Measurements from ENCODE around the gene DHRSX.

The DHRSX gene

DNA sequence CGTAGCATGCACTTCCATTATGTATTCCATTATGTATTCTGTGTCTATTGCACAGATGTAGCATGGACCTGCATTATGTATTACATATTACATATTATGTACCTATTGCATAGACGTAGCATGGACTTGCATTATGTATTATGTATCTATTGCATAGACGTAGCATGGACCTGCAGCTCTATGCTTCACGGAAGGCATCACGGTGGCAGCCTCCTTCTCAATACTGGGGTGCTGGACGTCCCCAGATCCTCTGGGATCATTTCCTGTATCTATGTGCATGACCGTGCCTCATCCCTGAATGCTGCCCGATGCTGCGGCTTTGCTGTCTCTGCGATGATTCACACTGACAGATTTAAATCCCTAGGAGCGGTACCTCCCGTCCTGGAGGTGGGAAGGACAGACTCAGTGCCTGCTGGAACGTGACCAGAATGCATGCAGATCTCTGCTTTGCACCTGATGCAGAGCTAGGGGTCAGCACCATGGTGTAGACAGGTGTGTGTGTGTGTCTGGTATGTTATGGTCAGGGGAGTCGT lies 317.5 kb downstream of the DHRSX start:
- TF ChIP-seq, protein P1, sequence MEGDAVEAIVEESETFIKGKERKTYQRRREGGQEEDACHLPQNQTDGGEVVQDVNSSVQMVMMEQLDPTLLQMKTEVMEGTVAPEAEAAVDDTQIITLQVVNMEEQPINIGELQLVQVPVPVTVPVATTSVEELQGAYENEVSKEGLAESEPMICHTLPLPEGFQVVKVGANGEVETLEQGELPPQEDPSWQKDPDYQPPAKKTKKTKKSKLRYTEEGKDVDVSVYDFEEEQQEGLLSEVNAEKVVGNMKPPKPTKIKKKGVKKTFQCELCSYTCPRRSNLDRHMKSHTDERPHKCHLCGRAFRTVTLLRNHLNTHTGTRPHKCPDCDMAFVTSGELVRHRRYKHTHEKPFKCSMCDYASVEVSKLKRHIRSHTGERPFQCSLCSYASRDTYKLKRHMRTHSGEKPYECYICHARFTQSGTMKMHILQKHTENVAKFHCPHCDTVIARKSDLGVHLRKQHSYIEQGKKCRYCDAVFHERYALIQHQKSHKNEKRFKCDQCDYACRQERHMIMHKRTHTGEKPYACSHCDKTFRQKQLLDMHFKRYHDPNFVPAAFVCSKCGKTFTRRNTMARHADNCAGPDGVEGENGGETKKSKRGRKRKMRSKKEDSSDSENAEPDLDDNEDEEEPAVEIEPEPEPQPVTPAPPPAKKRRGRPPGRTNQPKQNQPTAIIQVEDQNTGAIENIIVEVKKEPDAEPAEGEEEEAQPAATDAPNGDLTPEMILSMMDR (conservative IDR thresholded peaks at IDR 0.05; ENCODE audit: low read depth, low read length), result no peak
- H3K4me3 ChIP-seq (ENCODE audit: low read depth, low read length), result no peak overlapping the region
- DNase-seq (ENCODE audit: low read depth), result no peak

DNA sequence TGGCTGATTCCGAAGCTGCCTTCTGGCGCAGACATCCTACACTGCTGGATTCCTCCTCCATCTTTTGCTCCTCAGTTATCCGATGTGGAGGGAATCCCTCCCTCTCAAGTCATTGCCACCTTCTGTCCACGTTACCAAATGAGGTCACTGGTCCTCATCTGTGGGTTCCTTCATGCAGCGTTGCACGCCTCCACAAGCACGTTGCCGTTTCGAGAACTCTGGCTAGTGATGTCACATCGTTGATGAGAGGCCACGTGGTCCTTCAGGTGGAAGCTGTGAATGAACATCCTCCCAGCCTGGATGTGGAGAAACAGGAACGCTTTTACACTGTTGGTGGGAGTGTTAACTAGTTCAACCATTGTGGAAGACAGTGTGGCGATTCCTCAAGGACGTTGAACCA lies 323.2 kb downstream of the DHRSX start:
- TF ChIP-seq, protein P1 (conservative IDR thresholded peaks at IDR 0.05; ENCODE audit: low read depth, low read length), result no peak
- DNase-seq (ENCODE audit: low read depth), result no peak
- no peak overlapping the region for H3K4me3 ChIP-seq (ENCODE audit: low read depth, low read length)

GRCh38 chrX:2176733-2177132 lies 324.0 kb downstream of the DHRSX start:
- TF ChIP-seq, protein P1 (conservative IDR thresholded peaks at IDR 0.05; ENCODE audit: low read depth, low read length), result no peak
- no peak for DNase-seq (ENCODE audit: low read depth)
- no peak overlapping the region for H3K4me3 ChIP-seq (ENCODE audit: low read depth, low read length)

GRCh38 chrX:2176274-2176673 lies 324.5 kb downstream of the DHRSX start:
- TF ChIP-seq, protein P1 (conservative IDR thresholded peaks at IDR 0.05; ENCODE audit: low read depth, low read length), result no peak
- no peak overlapping the region for H3K4me3 ChIP-seq (ENCODE audit: low read depth, low read length)
- no peak for DNase-seq (ENCODE audit: low read depth)

DNA sequence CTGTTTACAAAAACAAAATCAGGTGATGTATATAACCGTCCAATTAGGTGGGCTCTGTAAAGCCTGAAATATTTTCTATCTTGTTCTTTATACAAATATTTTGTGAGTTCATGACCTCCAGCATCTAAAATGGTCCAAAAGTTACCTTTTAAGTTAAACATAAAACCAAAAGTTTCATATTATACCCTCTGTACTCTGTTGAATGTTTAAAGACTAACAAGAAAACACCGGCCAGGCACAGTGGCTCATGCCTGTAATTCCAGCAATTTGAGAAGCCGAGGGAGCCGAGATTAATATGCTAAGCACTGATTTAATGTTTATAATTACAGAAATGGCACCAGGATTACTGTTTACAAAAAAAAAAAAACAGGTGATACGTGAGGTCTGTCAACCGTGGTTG lies 328.4 kb downstream of the DHRSX start:
- H3K4me3 ChIP-seq (ENCODE audit: low read depth, low read length), result no peak overlapping the region
- DNase-seq (ENCODE audit: low read depth), result no peak
- TF ChIP-seq, protein P1 (conservative IDR thresholded peaks at IDR 0.05; ENCODE audit: low read depth, low read length), result no peak

Data from choroid plexus epithelial cell (primary cell).